Spleen (tissue), 7 donors: Measurements from ENCODE around the gene CFAP45.

Experiments
- CTCF ChIP-seq, 11 experiments: fragments of 200-600 bp in 7 of 11; fragments of 450-650 bp in 4 of 11; sonication (generic) in 4 of 11; IDR thresholded peaks in 8 of 11; conservative IDR thresholded peaks in 3 of 11; 1 replicate in 7 of 11; 2 replicates in 4 of 11; pipeline versions ENCODE4 v1.4.0 to v1.8.0; 2016 to 2021; ENCODE audit warnings: antibody characterized with exemption in 11 of 11, inconsistent platforms in 4 of 11, mild to moderate bottlenecking in 1 of 11
- POLR2A ChIP-seq, 3 donors: fragments of 450-650 bp; IDR thresholded peaks; one replicate each; pipeline ENCODE4 v1.5.1; 2017; ENCODE audit warnings: antibody characterized with exemption in 3 of 3, mild to moderate bottlenecking in 1 of 3
- POLR2AphosphoS5 ChIP-seq, 3 donors: sonication (generic); formaldehyde crosslinking; IDR thresholded peaks; one replicate each; pipeline ENCODE4 v1.5.1; 2017; ENCODE audit warnings: antibody characterized with exemption in 3 of 3
- donor health status: DM: no; HTN: no; CAD: no; lungs with moderate emphysema.
- donor health status: DM: no; HTN: no; CAD: no.
- donor health status: DM: no; HTN: no; CAD: no.

- TF ChIP-seq POLR2AphosphoS5 (IDR thresholded peaks at IDR 0.05): no peak
- no peak for TF ChIP-seq CTCF (IDR thresholded peaks at IDR 0.05 in 8 of 11, conservative IDR thresholded peaks at IDR 0.05 in 3 of 11)
- TF ChIP-seq POLR2A (IDR thresholded peaks at IDR 0.05): no peak
These were observed 31.2 kb downstream of the CFAP45 start for GRCh38 chr1:159868766-159869165.
